ENCODE results near the gene ROBO4. TPM values are rescaled to one million over a fixed set of nuclear protein-coding genes. Genes with fewer than 3 reads are reported as not detected.
A peak's percentile ranks its signal among the peaks of the same experiment; 100 is the strongest.

Gene ROBO4
- total RNA-seq, 2 experiments from 2014 or later = not detected

DNA sequence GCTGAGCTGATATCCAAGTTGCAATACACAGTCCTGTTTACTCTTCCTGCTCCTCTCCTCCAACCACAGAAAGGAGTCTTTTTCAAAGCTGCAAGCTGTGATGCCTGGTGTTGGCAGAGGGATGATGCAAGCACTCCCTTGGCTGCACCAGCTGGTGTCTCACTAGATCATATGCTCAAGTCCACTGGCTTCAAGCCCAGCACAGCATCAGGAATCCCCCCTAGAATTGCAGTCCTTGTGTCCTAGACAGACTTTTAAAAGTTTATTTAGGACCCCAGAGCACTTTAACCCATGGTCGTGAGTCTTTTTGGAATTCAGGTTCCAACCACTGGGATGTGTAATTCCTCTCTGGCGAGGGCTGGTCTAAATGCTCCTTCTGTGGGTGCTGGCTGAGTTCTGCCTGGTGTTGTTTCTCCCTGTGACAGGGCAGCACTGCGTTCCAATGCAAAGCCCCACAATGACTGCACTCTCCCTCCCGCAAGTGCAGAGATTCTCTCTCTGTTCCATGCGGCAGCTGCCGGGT is 19.5 kb upstream of the ROBO4 start:
- Mint-ChIP-seq H3K27ac (no peak overlapping the region), H3K4me3 (no peak overlapping the region), H3K9me3 (peaks cover 5% of the 10 kb centered on the region), H3K36me3 (ENCODE audit: low read depth) (peaks cover 3% of the 10 kb centered on the region), H3K4me1 (ENCODE audit: low read depth) (peaks cover 3% of the 10 kb centered on the region), H3K27me3 (peaks cover 1% of the 10 kb centered on the region)
- intact Hi-C loops (cut with micrococcal nuclease) = no loop called here
- DNase-seq = no peak
- ChIA-PET CTCF (interaction anchor here (0.8 to 2.4 kb wide), 3 partner anchors 10 to 225 kb away, joined by 3 to 6 read pairs (median 4); no protein-coding TSS in a partner anchor), POLR2A (no interaction called here)
- ATAC-seq = no peak
- TF ChIP-seq, protein P1, sequence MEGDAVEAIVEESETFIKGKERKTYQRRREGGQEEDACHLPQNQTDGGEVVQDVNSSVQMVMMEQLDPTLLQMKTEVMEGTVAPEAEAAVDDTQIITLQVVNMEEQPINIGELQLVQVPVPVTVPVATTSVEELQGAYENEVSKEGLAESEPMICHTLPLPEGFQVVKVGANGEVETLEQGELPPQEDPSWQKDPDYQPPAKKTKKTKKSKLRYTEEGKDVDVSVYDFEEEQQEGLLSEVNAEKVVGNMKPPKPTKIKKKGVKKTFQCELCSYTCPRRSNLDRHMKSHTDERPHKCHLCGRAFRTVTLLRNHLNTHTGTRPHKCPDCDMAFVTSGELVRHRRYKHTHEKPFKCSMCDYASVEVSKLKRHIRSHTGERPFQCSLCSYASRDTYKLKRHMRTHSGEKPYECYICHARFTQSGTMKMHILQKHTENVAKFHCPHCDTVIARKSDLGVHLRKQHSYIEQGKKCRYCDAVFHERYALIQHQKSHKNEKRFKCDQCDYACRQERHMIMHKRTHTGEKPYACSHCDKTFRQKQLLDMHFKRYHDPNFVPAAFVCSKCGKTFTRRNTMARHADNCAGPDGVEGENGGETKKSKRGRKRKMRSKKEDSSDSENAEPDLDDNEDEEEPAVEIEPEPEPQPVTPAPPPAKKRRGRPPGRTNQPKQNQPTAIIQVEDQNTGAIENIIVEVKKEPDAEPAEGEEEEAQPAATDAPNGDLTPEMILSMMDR (IDR thresholded peaks at IDR 0.05) = no peak

DNA sequence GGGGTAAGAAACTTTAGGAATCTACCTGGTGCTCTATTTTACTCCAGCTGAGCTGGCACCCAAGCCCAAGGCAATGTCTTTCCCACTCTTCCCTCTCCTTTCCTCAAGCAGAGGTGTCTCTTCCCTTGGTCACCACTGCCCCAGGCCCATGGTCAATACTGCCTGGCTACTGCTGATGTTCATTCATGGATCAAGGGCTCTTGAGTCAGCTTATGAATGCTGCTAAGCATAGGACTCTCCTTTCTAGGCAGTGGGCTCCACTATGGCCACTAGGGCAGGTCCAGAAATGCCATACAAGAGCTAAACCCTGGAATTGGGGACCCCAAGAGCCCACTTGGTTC is 18.7 kb upstream of the ROBO4 start:
- H3K4me1 Mint-ChIP-seq (ENCODE audit: low read depth) = peaks cover 3% of the 10 kb centered on the region
- H3K27me3 Mint-ChIP-seq = peaks cover 1% of the 10 kb centered on the region
- peaks cover 3% of the 10 kb centered on the region for H3K36me3 Mint-ChIP-seq (ENCODE audit: low read depth)
- ChIA-PET POLR2A (no interaction called here), CTCF (interaction anchor here (0.8 to 2.4 kb wide), 5 partner anchors 11 to 226 kb away, joined by 3 to 6 read pairs (median 4); no protein-coding TSS in a partner anchor)
- intact Hi-C loops (cut with micrococcal nuclease) = no loop called here
- no peak overlapping the region for H3K4me3 Mint-ChIP-seq
- no peak for DNase-seq
- H3K9me3 Mint-ChIP-seq = peaks cover 12% of the 10 kb centered on the region
- TF ChIP-seq, protein P1 (IDR thresholded peaks at IDR 0.05) = no peak
- no peak for ATAC-seq
- no peak overlapping the region for H3K27ac Mint-ChIP-seq

DNA sequence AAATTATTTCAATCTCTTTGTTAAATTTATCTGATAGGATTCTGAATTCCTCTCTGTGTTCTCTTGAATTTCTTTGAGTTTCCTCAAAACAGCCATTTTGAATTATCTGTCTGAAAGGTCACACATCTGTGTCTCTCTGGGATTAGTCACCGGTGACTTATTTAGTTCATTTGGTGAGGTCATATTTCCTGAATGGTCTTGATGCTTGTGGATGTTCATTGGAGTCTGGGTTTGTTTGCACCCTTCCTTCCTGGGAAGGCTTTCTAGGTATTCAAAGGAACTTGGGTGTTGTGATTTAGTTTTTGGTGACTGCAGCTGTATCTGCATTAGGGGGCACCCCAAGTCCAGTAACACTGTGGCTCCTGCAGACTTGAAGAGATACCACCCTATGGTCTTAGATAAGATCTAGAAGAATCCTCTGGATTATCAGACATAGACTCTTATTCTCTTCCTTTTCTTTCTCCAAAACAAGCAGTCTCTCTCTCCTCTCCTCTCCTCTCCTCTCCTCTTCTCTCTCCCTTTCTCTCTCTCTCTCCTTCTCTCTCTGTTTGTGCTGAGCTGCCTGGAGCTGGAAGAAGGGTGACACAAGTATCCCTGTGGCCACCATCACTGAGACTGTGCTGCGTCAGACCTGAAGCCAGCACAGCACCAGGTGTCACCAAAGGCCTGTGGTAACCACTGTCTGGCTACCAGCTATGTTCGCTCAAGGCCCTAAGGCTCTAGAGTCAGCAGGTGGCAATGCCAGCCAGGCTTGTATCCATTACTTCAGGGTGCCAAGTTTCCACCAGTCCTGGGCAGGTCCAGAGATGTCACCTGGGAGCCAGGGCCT is 18.1 kb upstream of the ROBO4 start:
- ATAC-seq = peak; percentile 45
- CTCF ChIA-PET = interaction anchor here (0.8 to 1.6 kb wide), 4 partner anchors 11 to 208 kb away, joined by 3 to 4 read pairs (median 4); no protein-coding TSS in a partner anchor
- peak; percentile 22 for DNase-seq
- Mint-ChIP-seq H3K27ac (no peak overlapping the region), H3K36me3 (ENCODE audit: low read depth) (peaks cover 3% of the 10 kb centered on the region), H3K4me3 (no peak overlapping the region), H3K27me3 (peaks cover 1% of the 10 kb centered on the region), H3K9me3 (peaks cover 12% of the 10 kb centered on the region), H3K4me1 (ENCODE audit: low read depth) (peaks cover 2% of the 10 kb centered on the region)
- POLR2A ChIA-PET = no interaction called here
- intact Hi-C loops (cut with micrococcal nuclease) = no loop called here
- TF ChIP-seq, protein P1 (IDR thresholded peaks at IDR 0.05) = no peak

DNA sequence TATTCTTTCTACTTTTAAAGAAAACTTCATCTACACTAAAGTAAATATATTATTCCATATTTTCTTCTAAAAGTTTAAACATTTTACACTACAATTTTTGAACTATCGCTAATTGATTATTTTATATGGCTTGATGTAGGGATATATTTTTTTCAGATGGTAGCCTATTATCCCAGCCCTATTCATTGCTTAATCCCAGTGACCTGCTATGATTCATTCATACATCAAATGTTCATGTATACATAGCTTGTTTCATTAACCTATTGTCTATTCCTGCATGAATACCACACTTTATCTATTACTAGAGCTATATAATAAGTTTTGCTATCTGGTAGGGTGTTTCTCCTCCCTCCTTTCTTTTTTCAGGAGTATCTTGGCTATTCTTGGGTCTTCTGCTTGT is 5.0 kb upstream of the ROBO4 start:
- DNase-seq (no peak), ATAC-seq (no peak)
- Mint-ChIP-seq H3K4me3 (no peak overlapping the region), H3K36me3 (ENCODE audit: low read depth) (no peaks in the 10 kb centered on the region), H3K27me3 (peaks cover 10% of the 10 kb centered on the region), H3K4me1 (ENCODE audit: low read depth) (no peaks in the 10 kb centered on the region), H3K27ac (no peak overlapping the region), H3K9me3 (no peaks in the 10 kb centered on the region)
- TF ChIP-seq, protein P1 (IDR thresholded peaks at IDR 0.05) = no peak
- intact Hi-C loops (cut with micrococcal nuclease) = no loop called here
- ChIA-PET CTCF (no interaction called here), POLR2A (interaction anchor here (0.9 kb wide), 1 partner anchor 18 kb away, joined by 3 read pairs; no protein-coding TSS in a partner anchor)

DNA sequence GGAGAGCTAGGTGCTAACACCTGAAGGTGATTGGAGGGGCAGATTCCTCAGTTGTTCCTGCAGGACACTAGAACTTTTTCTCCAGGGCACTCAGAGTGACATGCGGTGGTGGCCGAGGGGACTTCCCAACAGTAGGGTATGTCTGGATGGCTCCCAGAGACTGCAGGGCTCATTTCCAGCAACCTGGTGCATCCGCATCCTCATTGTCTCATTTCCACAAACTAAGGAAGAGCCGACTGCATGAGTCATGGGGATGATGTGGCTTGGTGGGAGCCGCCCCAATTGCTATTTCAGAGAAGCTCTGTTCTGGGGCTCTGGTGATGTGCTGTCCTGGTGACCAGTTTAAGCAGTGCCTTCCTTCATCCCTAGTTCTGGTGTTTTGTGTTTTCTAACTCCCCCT is 2.8 kb upstream of the ROBO4 start:
- no peak overlapping the region for H3K27ac Mint-ChIP-seq
- TF ChIP-seq, protein P1 (IDR thresholded peaks at IDR 0.05) = no peak
- no peaks in the 10 kb centered on the region for H3K9me3 Mint-ChIP-seq
- H3K4me1 Mint-ChIP-seq (ENCODE audit: low read depth) = peaks cover 2% of the 10 kb centered on the region
- peaks cover 8% of the 10 kb centered on the region for H3K27me3 Mint-ChIP-seq
- ChIA-PET CTCF (no interaction called here), POLR2A (no interaction called here)
- DNase-seq = no peak
- H3K36me3 Mint-ChIP-seq (ENCODE audit: low read depth) = no peaks in the 10 kb centered on the region
- ATAC-seq = no peak
- intact Hi-C loops (cut with micrococcal nuclease) = no loop called here
- no peak overlapping the region for H3K4me3 Mint-ChIP-seq

Measured in activated CD8-positive, alpha-beta T cell treated with anti-CD3 and anti-CD28 coated beads for 36 hours (primary cell).